Muscle layer of duodenum (tissue), 2 donors: ENCODE data around the gene ZNF491.
"Not testable (repeated sequence)": the region's sequence is repeated elsewhere in the genome, so short reads cannot be mapped to it uniquely, and the experiment has no call there.

ENCODE experiments used
- H3K27ac ChIP-seq: one replicate; pipeline ENCODE4 v1.7.0; 2013; ENCODE audit warnings: mild to moderate bottlenecking, low read length
- H3K27me3 ChIP-seq: one replicate; pipeline ENCODE4 v1.7.0; 2013; ENCODE audit warnings: low read depth, mild to moderate bottlenecking, control low read depth, low read length
- H3K36me3 ChIP-seq, 2 donors: one replicate each; pipeline ENCODE4 v1.7.0; 2013; ENCODE audit warnings: low read length in 2 of 2, control low read depth in 1 of 2, mild to moderate bottlenecking in 1 of 2; ENCODE audit not compliant: insufficient read depth in 2 of 2, control insufficient read depth in 1 of 2
- H3K4me1 ChIP-seq, 2 donors: one replicate each; pipeline ENCODE4 v1.7.0; 2013; ENCODE audit warnings: low read length in 2 of 2, mild to moderate bottlenecking in 2 of 2, control low read depth in 1 of 2, moderate library complexity in 1 of 2; ENCODE audit not compliant: insufficient read depth in 2 of 2, control insufficient read depth in 1 of 2
- H3K4me3 ChIP-seq, 2 donors: one replicate each; pipeline ENCODE4 v1.7.0; 2013; ENCODE audit warnings: low read length in 2 of 2, low read depth in 1 of 2, mild to moderate bottlenecking in 1 of 2
- H3K9me3 ChIP-seq, 2 donors: one replicate each; pipeline ENCODE4 v1.7.0; 2013; ENCODE audit warnings: low read length in 2 of 2, control low read depth in 1 of 2, mild to moderate bottlenecking in 1 of 2; ENCODE audit not compliant: control insufficient read depth in 1 of 2
- donor health status: healthy.

The ZNF491 gene

GRCh38 chr19:11769995-11770394 lies 28.3 kb upstream of the ZNF491 start:
- Histone ChIP-seq H3K4me1 (peaks cover 5 to 13% of the 10 kb centered on the region in 2 donors), H3K4me3 (no peak overlapping the region), H3K27ac (no peak overlapping the region), H3K27me3 (no peaks in the 10 kb centered on the region), H3K9me3 (peaks cover 5 to 13% of the 10 kb centered on the region in 2 donors), H3K36me3 (peaks cover 0 to 4% of the 10 kb centered on the region in 2 donors)

GRCh38 chr19:11771520-11771919 lies 26.8 kb upstream of the ZNF491 start:
- not testable (repeated sequence) for H3K4me3 ChIP-seq, H3K27me3 ChIP-seq, H3K27ac ChIP-seq, H3K36me3 ChIP-seq
- Histone ChIP-seq H3K4me1 (peaks cover 5 to 13% of the 10 kb centered on the region in 2 donors), H3K9me3 (peaks cover 5 to 18% of the 10 kb centered on the region in 2 donors)

DNA sequence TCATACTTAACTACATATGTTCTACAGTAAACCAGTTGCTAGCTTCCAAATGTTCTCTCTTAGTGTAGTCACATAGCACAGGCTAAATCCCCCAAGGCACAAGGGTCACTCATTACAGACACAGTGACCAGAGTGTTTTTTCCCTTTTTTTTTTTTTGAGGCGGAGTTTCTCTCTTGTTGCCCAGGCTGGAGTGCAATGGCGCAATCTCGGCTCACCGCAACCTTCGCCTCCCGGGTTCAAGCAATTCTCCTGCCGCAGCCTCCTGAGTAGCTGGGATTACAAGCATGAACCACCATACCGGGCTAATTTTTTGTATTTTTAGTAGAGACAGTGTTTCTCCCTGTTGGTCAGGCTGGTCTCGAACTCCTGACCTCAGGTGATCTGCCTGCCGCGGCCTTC lies 21.7 kb upstream of the ZNF491 start:
- not testable (repeated sequence) for H3K4me1 ChIP-seq, H3K4me3 ChIP-seq, H3K27me3 ChIP-seq, H3K27ac ChIP-seq
- Histone ChIP-seq H3K36me3 (peaks cover 33 to 51% of the 10 kb centered on the region in 2 donors), H3K9me3 (peaks cover 32 to 41% of the 10 kb centered on the region in 2 donors)

- Histone ChIP-seq H3K9me3 (peaks cover 52 to 54% of the 10 kb centered on the region in 2 donors), H3K4me3 (peak overlapping the region; percentile 38 to 48), H3K4me1 (no peaks in the 10 kb centered on the region), H3K27me3 (no peaks in the 10 kb centered on the region), H3K27ac (no peak overlapping the region), H3K36me3 (peaks cover 35 to 75% of the 10 kb centered on the region in 2 donors)
These were observed 17.8 kb upstream of the ZNF491 start for GRCh38 chr19:11780431-11781020.

GRCh38 chr19:11781295-11782057 lies 16.8 kb upstream of the ZNF491 start:
- H3K4me3 ChIP-seq, result peak overlapping the region; percentile 38 to 48
- peaks cover 35 to 75% of the 10 kb centered on the region in 2 donors for H3K36me3 ChIP-seq
- no peak overlapping the region for H3K27ac ChIP-seq
- H3K4me1 ChIP-seq, result no peaks in the 10 kb centered on the region
- H3K27me3 ChIP-seq, result no peaks in the 10 kb centered on the region
- peaks cover 53 to 59% of the 10 kb centered on the region in 2 donors for H3K9me3 ChIP-seq

DNA sequence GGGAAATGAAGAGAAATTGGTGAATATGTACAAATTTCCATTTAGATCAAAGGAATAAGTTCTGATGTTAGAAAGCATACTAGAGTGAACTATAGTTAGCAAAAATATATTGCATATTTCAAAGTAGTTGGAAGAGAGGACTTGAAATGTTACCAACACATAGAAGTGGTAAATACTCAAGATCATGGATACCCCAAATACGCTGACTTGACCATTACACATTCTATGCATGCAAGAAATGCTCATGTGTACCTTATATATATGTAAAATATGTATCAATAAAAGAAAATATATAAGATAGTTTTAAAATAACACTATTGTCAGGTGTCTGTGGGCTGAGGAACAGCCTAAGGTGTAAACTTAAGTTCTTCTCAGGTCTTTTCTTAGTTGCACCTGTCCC lies 14.6 kb upstream of the ZNF491 start:
- no peaks in the 10 kb centered on the region for H3K4me1 ChIP-seq
- peaks cover 54 to 64% of the 10 kb centered on the region in 2 donors for H3K9me3 ChIP-seq
- H3K27me3 ChIP-seq, result no peaks in the 10 kb centered on the region
- H3K4me3 ChIP-seq, result peak overlapping the region in 1 of 2 donors; percentile 48
- peaks cover 25 to 53% of the 10 kb centered on the region in 2 donors for H3K36me3 ChIP-seq
- H3K27ac ChIP-seq, result no peak overlapping the region

GRCh38 chr19:11784356-11784755 lies 14.0 kb upstream of the ZNF491 start:
- peaks cover 22 to 47% of the 10 kb centered on the region in 2 donors for H3K36me3 ChIP-seq

GRCh38 chr19:11787536-11787935 lies 10.8 kb upstream of the ZNF491 start:
- Histone ChIP-seq H3K27ac (no peak overlapping the region), H3K4me3 (no peak overlapping the region), H3K9me3 (peaks cover 25 to 43% of the 10 kb centered on the region in 2 donors), H3K36me3 (peaks cover 0 to 15% of the 10 kb centered on the region in 2 donors), H3K27me3 (no peaks in the 10 kb centered on the region), H3K4me1 (no peaks in the 10 kb centered on the region)

More at GRCh38 chr19:11784356-11784755, 14.0 kb upstream of the ZNF491 start:
- Histone ChIP-seq H3K27ac (no peak overlapping the region), H3K9me3 (peaks cover 51 to 64% of the 10 kb centered on the region in 2 donors), H3K4me1 (no peaks in the 10 kb centered on the region), H3K27me3 (no peaks in the 10 kb centered on the region), H3K4me3 (peak overlapping the region in 1 of 2 donors; percentile 13)

DNA sequence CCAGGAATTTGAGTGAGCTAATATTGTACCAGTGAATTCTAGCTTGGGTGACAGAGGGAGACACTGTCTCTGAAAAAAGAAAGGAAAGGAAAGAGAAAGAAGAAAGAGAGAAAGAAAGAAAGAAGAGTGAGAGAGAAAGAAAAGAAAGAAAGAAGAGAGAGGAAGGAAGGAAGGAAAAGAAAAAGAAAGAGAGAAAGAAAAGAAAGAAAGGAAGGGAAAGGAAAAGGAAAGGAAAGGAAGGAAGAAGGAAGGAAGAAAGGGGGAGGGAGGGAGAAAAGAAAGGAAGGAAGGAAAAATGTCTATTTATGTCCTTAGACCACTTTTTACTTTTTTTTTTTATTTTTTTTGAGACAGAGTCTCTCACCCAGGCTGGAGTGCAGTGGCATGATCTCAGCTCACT lies 5.4 kb upstream of the ZNF491 start:
- Histone ChIP-seq H3K9me3 (peaks cover 0 to 10% of the 10 kb centered on the region in 2 donors), H3K4me3 (no peak overlapping the region), H3K4me1 (peaks cover 8 to 9% of the 10 kb centered on the region in 2 donors), H3K27me3 (no peaks in the 10 kb centered on the region), H3K36me3 (no peaks in the 10 kb centered on the region), H3K27ac (no peak overlapping the region)

DNA sequence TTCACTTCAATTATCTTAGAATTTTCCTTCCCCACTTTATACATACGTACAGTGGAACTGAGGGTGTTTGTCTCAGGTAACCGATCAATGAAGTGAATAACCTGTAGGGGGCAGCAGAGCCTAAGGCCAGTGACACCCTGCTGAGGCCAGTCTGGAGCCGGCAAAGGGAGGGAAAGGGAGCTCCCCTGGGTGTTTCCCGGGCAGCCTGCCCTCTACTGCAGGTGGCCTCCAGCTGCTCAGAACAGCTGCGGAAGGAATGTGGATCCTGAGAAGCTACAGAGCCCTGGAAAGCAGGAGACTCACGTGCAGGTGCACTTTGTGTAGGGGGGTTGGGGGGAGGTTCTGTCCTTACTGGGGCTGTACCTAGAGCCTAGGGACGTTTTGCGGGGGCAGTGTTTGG lies 832 bp upstream of the ZNF491 start:
- Histone ChIP-seq H3K27me3 (no peaks in the 10 kb centered on the region), H3K4me1 (peaks cover 10 to 12% of the 10 kb centered on the region in 2 donors), H3K4me3 (peak overlapping the region; percentile 81 to 87), H3K27ac (no peak overlapping the region), H3K36me3 (no peaks in the 10 kb centered on the region), H3K9me3 (no peaks in the 10 kb centered on the region)

- Histone ChIP-seq H3K27ac (no peak overlapping the region), H3K9me3 (peaks cover 14 to 26% of the 10 kb centered on the region in 2 donors), H3K27me3 (no peaks in the 10 kb centered on the region), H3K4me1 (no peaks in the 10 kb centered on the region), H3K36me3 (peaks cover 5 to 28% of the 10 kb centered on the region in 2 donors), H3K4me3 (peak overlapping the region in 1 of 2 donors; percentile 41)
These were observed 8.2 kb downstream of the ZNF491 start for GRCh38 chr19:11806354-11807098.
